HEK293T (cell line): ENCODE data around the gene VPS35L.

Experiments used
- CTCF ChIA-PET: fragments of 350-600 bp; formaldehyde crosslinking; extraction: SDS; loops from one replicate; lab custom pipeline; 2021; ENCODE audit warnings: antibody characterized with exemption, inconsistent platforms; lab: Yijun Ruan, JAX
- POLR2A ChIA-PET: fragments of 350-600 bp; formaldehyde crosslinking; extraction: SDS; loops from one replicate; lab custom pipeline; 2020; ENCODE audit warnings: antibody characterized with exemption, inconsistent platforms; lab: Yijun Ruan, JAX
- DNase-seq: peaks from one replicate; pipeline ENCODE4 v3.0.0; 2012; ENCODE audit warnings: mixed read lengths; ENCODE audit errors: extremely low spot score
- ARNT ChIP-seq: fragments of 450-650 bp; IDR thresholded peaks from 2 replicates; pipeline ENCODE4 v1.6.1; 2017; ENCODE audit warnings: mild to moderate bottlenecking
- BHLHE40 ChIP-seq: fragments of 450-650 bp; IDR thresholded peaks from 2 replicates; pipeline ENCODE4 v1.6.1; 2016; ENCODE audit warnings: mild to moderate bottlenecking, moderate library complexity, borderline replicate concordance
- CTBP1 ChIP-seq: fragments of 450-650 bp; IDR thresholded peaks from 2 replicates; pipeline ENCODE4 v1.6.1; 2016; ENCODE audit warnings: borderline replicate concordance
- ELF4 ChIP-seq: fragments of 450-650 bp; IDR thresholded peaks from 2 replicates; pipeline ENCODE4 v1.6.1; 2017; ENCODE audit warnings: antibody characterized with exemption
- FOXA1 ChIP-seq: fragments of 450-650 bp; IDR thresholded peaks from 2 replicates; pipeline ENCODE4 v1.6.1; 2016; ENCODE audit warnings: mild to moderate bottlenecking
- FOXK2 ChIP-seq: fragments of 450-650 bp; IDR thresholded peaks from 2 replicates; pipeline ENCODE4 v1.6.1; 2016; ENCODE audit warnings: mild to moderate bottlenecking
- FOXM1 ChIP-seq: fragments of 450-650 bp; IDR thresholded peaks from 2 replicates; pipeline ENCODE4 v1.6.1; 2017; ENCODE audit warnings: mild to moderate bottlenecking, borderline replicate concordance
- HDGF ChIP-seq: fragments of 450-650 bp; IDR thresholded peaks from 2 replicates; pipeline ENCODE4 v1.6.1; 2017; ENCODE audit warnings: antibody characterized with exemption, borderline replicate concordance
- L3MBTL2 ChIP-seq: fragments of 450-650 bp; conservative IDR thresholded peaks from 2 replicates; pipeline ENCODE4 v1.6.1; 2016; ENCODE audit warnings: mild to moderate bottlenecking
- LEF1 ChIP-seq: fragments of 450-650 bp; IDR thresholded peaks from 2 replicates; pipeline ENCODE4 v1.6.1; 2017; ENCODE audit warnings: mild to moderate bottlenecking, borderline replicate concordance
- NFRKB ChIP-seq: fragments of 450-650 bp; IDR thresholded peaks from 2 replicates; pipeline ENCODE4 v1.6.1; 2016; ENCODE audit warnings: mild to moderate bottlenecking, moderate library complexity
- SP1 ChIP-seq: fragments of 450-650 bp; IDR thresholded peaks from 2 replicates; pipeline ENCODE4 v1.6.1; 2017
- SUZ12 ChIP-seq: fragments of 450-650 bp; IDR thresholded peaks from 2 replicates; pipeline ENCODE4 v1.6.1; 2016; ENCODE audit warnings: mild to moderate bottlenecking
- TARDBP ChIP-seq: fragments of 450-650 bp; IDR thresholded peaks from 2 replicates; pipeline ENCODE4 v1.6.1; 2016
- ZNF384 ChIP-seq: fragments of 450-650 bp; IDR thresholded peaks from 2 replicates; pipeline ENCODE4 v1.6.1; 2016
- TF ChIP-seq, protein P1 (sequence below): fragments of 450-650 bp; IDR thresholded peaks from 2 replicates; pipeline ENCODE4 v1.6.1; 2016

Gene VPS35L

DNA sequence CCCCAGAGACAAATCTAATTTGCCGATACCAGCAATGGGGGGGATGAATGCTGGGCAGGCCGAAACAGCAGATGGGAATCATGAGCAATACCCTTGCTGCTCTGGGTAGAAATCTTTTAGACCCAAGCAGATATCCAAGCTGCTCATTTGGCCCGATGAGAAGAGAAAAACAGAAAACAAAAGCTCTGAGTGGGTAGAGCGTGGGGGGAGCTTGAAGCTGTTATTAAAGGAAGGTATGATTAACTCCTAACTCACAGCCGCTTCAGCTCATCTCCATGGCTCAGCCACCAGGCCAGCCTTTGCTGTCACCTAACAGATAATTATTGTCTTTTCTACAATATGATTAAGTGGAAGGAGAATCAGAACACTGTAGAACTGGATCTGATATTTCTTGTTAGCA, 58.3 kb downstream of the VPS35L start:
- POLR2A ChIA-PET = no interaction called here
- CTCF ChIA-PET = no interaction called here
- TF ChIP-seq NFRKB (no peak), FOXM1 (no peak), FOXA1 (no peak), SP1 (no peak), ELF4 (no peak), ARNT (no peak), SUZ12 (no peak), CTBP1 (no peak), LEF1 (no peak), TARDBP (no peak), L3MBTL2 (no peak), BHLHE40 (no peak), HDGF (no peak), FOXK2 (no peak), ZNF384 (no peak)
- TF ChIP-seq, protein P1, sequence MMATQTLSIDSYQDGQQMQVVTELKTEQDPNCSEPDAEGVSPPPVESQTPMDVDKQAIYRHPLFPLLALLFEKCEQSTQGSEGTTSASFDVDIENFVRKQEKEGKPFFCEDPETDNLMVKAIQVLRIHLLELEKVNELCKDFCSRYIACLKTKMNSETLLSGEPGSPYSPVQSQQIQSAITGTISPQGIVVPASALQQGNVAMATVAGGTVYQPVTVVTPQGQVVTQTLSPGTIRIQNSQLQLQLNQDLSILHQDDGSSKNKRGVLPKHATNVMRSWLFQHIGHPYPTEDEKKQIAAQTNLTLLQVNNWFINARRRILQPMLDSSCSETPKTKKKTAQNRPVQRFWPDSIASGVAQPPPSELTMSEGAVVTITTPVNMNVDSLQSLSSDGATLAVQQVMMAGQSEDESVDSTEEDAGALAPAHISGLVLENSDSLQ = no peak
- no peak for DNase-seq

DNA sequence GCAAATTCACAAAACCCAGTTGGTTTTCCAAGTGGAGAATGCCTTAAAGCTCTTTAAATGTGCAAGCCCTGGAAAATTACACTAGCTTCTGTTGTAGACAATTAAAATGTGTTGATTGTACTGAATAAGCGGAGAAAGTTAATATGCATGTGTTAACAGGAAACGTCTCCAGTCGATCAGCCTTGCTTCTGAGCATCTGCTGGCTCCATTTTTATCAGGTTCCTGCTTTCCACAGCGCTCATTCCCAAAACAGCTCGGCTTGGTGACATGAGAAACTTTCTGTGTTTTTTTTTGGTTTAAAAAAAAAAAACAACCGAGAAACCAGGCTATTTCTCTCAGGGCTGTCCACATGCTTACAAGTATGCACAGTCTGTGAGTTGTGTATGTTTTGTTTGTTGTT, 60.7 kb downstream of the VPS35L start:
- ChIA-PET POLR2A (no interaction called here), CTCF (no interaction called here)
- TF ChIP-seq LEF1 (no peak), FOXM1 (no peak)
- TF ChIP-seq, protein P1 = no peak
- no peak for DNase-seq

DNA sequence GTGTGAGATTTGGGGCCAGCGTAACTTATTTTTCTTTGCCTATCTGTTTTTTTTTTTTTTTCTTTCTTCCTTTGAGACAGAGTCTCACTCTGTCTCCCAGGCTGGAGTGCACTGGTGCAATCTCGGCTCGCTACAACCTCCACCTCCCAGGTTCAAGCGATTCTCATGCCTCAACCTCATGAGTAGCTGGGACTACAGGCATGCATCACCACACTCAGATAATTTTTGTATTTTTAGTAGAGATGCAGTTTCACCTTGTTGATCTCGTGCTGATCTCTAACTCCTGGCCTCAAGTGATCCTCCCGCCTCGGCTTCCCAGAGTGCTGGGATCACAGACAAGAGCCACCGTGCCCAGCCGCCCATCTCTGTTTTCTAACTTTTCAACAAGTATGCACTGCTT, 63.4 kb downstream of the VPS35L start:
- DNase-seq = no peak
- CTCF ChIA-PET = no interaction called here
- no peak for TF ChIP-seq SP1
- TF ChIP-seq ELF4 = no peak
- TF ChIP-seq FOXM1 = no peak
- TF ChIP-seq FOXA1 = no peak
- no peak for TF ChIP-seq L3MBTL2
- TF ChIP-seq, protein P1 = no peak
- no peak for TF ChIP-seq FOXK2
- no peak for TF ChIP-seq SUZ12
- TF ChIP-seq TARDBP = no peak
- TF ChIP-seq BHLHE40 = no peak
- no peak for TF ChIP-seq NFRKB
- TF ChIP-seq HDGF = no peak
- no peak for TF ChIP-seq ARNT
- TF ChIP-seq LEF1 = no peak
- POLR2A ChIA-PET = interaction anchor here (1.2 kb wide), 1 partner anchor 10 kb away, joined by 4 read pairs; no protein-coding TSS in a partner anchor

DNA sequence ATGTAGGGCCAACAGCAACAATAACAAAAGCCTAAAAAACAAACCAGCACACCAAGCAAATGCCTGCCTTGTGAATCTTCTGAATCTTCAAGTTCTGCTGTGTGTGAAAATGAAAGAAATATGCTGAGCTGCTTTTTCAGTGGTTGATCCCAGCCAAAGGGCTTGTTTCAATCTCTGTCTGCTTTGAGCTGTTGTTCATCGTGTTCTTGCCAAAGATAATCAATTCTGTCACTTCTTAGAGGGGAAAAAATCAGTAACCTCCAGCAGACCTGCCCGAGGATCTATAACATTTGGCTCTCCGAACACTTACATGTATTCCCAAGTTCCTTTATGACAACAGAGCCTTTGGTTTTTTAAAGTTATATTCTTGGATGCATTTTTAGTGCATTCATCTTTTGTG, 65.9 kb downstream of the VPS35L start:
- DNase-seq = no peak
- POLR2A ChIA-PET = no interaction called here
- TF ChIP-seq NFRKB (no peak), ZNF384 (no peak), FOXM1 (no peak), CTBP1 (no peak), SP1 (no peak), FOXK2 (no peak), L3MBTL2 (no peak), FOXA1 (no peak), SUZ12 (no peak), LEF1 (no peak)
- TF ChIP-seq, protein P1 = no peak
- CTCF ChIA-PET = no interaction called here

DNA sequence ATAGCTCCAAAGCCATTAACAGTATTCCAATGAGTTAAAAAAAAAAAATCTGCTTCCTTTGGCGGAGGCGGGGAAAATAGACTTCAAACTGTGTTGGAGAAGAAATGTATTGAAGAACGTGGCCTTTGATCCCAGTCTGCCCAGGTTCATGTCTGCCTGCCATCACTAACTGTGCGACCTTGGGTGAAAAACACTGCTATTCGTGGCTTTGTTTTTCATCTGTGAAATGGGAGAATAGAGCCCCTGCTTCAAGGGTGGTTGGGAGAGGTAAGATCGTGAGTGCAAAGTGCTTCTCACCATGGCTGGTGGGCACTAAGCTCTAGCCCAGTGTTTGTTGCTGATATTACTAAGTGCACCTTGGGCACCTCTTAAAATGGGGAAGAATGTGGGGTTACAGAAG, 69.5 kb downstream of the VPS35L start:
- CTCF ChIA-PET = no interaction called here
- DNase-seq = no peak
- POLR2A ChIA-PET = no interaction called here
- TF ChIP-seq ZNF384 (no peak), HDGF (no peak), FOXM1 (no peak), CTBP1 (no peak), BHLHE40 (no peak), ARNT (no peak), ELF4 (no peak)

DNA sequence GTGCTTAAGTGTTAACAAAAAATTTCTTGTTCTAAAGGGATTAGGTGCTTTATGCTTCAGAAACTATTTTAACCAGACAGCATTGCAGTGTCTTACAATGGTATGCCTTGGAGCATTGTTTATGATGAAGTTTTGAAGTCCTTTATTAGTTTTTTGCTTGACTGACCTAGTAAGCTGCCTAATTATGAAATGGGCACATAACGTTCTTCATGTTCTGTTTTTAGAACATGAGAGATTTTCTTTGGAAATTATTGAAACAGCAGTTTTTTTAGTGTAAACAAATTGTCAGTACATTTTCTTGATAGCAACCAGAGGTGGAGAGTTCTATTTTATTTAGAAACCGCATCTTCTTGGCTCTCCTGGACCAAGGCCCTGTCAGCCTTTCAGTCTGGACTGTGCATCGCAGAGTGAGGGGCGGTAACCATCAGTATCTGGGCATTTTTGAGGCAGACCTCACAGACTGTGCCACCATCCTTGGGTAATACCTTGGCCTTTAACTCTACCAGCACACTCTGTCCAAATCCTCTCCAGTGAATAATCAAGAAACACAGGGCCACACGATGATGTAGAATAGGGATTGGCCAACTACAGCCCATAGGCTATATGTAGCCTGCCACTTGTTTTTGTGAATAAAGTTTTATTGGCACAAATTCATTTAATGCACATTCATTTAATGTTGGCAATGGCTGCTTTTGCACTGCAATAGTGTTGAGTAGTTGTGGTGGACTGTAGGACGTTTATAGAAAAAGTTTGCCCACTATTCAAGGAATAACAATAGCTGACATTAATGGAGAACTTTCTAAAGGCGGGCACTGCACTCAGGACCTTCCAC, 81.1 kb downstream of the VPS35L start:
- TF ChIP-seq L3MBTL2 (no peak), HDGF (no peak), CTBP1 (no peak), TARDBP (no peak)
- TF ChIP-seq, protein P1 = no peak
- ChIA-PET POLR2A (no interaction called here), CTCF (no interaction called here)
- DNase-seq = no peak
